Caco-2 (cell line): ENCODE data around the gene KREMEN1. TPM values are rescaled to one million over a fixed set of nuclear protein-coding genes. Genes with fewer than 3 reads are reported as not detected.

Experiments
- BruUV-seq: library from RNA; stranded (reverse); fragments of 400-500 nt; replicated peaks from 2 replicates; lab custom pipeline; 2021; lab: Mats Ljungman, UMichigan
- CTCF ChIA-PET: fragments of 300-600 bp; sonication (Branson Sonifier 250); formaldehyde crosslinking; loops from one replicate; lab custom pipeline; 2022; ENCODE audit warnings: antibody characterized with exemption; lab: Charles Lee
- POLR2A ChIA-PET: fragments of 300-600 bp; sonication (Branson Sonifier 250); formaldehyde crosslinking; loops from one replicate; lab custom pipeline; 2022; ENCODE audit warnings: antibody characterized with exemption; lab: Charles Lee
- DNase-seq, 2 experiments: peaks; one replicate each; pipeline versions ENCODE4 v3.0.0 to v3.0.0-alpha.2; 2020 to 2022
- H3K27me3 ChIP-seq: replicated peaks from 2 replicates; pipeline ENCODE4 v1.6.0; 2011; ENCODE audit warnings: low read length; ENCODE audit not compliant: control insufficient read depth, insufficient read depth
- H3K36me3 ChIP-seq: 2 replicates; pipeline ENCODE4 v1.5.1; 2011; ENCODE audit warnings: low read length; ENCODE audit not compliant: control insufficient read depth, insufficient read depth
- H3K4me1 ChIP-seq: fragments of 250-450 bp; sonication (Bioruptor Pico); 2 replicates; pipeline ENCODE4 v1.5.1; 2020; ENCODE audit warnings: mild to moderate bottlenecking
- H3K4me3 ChIP-seq: 2 replicates; pipeline ENCODE4 v1.5.1; 2011; ENCODE audit warnings: low read depth, mild to moderate bottlenecking, control low read depth, low read length
- H3K9me3 ChIP-seq: fragments of 250-450 bp; sonication (Bioruptor Pico); 2 replicates; pipeline ENCODE4 v1.5.1; 2020; ENCODE audit warnings: mild to moderate bottlenecking, moderate library complexity
- H3K27ac Mint-ChIP-seq: one replicate; pipeline ENCODE4 v1.8.0; 2022; ENCODE audit warnings: mixed read lengths; ENCODE audit not compliant: unreplicated experiment
- H3K27me3 Mint-ChIP-seq: one replicate; pipeline ENCODE4 v1.8.0; 2022; ENCODE audit warnings: mixed read lengths; ENCODE audit not compliant: insufficient read depth, unreplicated experiment
- H3K36me3 Mint-ChIP-seq: one replicate; pipeline ENCODE4 v1.8.0; 2022; ENCODE audit warnings: mild to moderate bottlenecking, mixed read lengths; ENCODE audit not compliant: insufficient read depth, unreplicated experiment
- H3K4me1 Mint-ChIP-seq: one replicate; pipeline ENCODE4 v1.8.0; 2022; ENCODE audit warnings: low read depth, mixed read lengths; ENCODE audit not compliant: unreplicated experiment
- H3K4me3 Mint-ChIP-seq: one replicate; pipeline ENCODE4 v1.8.0; 2022; ENCODE audit warnings: mild to moderate bottlenecking, moderate library complexity, mixed read lengths; ENCODE audit not compliant: unreplicated experiment
- H3K9me3 Mint-ChIP-seq: one replicate; pipeline ENCODE4 v1.8.0; 2022; ENCODE audit warnings: mixed read lengths; ENCODE audit not compliant: unreplicated experiment
- intact Hi-C: fragments of 100-400 bp; cut with micrococcal nuclease; formaldehyde crosslinking; loops from one replicate; pipeline ENCODE4 v1.10.0; 2022; ENCODE audit not compliant: unreplicated experiment
- total RNA-seq: library from RNA; stranded (reverse); gene quantifications from 2 replicates; pipeline ENCODE4 v1.2.3, GENCODE V29; 2022
- TF ChIP-seq, protein P1 (sequence below), 2 experiments: fragments of 200-600 bp in 1 of 2; IDR thresholded peaks; 1 replicate in 1 of 2; 2 replicates in 1 of 2; pipeline versions ENCODE4 v1.5.1 to v1.8.0; 2011 to 2022; ENCODE audit warnings: antibody characterized with exemption in 1 of 2, control low read depth in 1 of 2, inconsistent platforms in 1 of 2, low read depth in 1 of 2, low read length in 1 of 2, mild to moderate bottlenecking in 1 of 2, moderate library complexity in 1 of 2; ENCODE audit not compliant: insufficient read depth in 1 of 2, severe bottlenecking in 1 of 2, unreplicated experiment in 1 of 2

KREMEN1 gene
- total RNA-seq, 1 experiment from 2014 or later, result 29.7 TPM

DNA sequence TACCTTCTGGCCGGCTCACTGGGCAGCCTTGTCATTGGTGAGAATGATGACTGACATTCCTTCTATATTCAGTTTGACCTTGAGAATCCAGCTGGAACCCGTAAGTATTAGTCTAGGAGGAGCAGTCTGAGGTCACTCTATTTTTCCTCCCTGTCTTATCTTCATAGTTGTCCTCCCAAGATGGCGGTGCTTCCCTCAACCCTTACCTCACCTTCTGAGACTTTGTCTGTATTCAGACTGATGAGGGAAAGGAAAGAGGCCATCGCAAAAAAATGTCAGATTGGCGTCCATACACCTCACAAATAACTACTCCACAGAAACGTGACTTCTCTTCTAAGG, 6.0 kb downstream of the KREMEN1 start:
- Mint-ChIP-seq H3K36me3 (peaks cover 11% of the 10 kb centered on the region), H3K9me3 (no peaks in the 10 kb centered on the region), H3K4me1 (peaks cover 29% of the 10 kb centered on the region), H3K27ac (no peak overlapping the region), H3K4me3 (no peak overlapping the region), H3K27me3 (no peaks in the 10 kb centered on the region)
- Histone ChIP-seq H3K4me1 (peaks cover 32% of the 10 kb centered on the region), H3K36me3 (no peaks in the 10 kb centered on the region; the same call in 1 of the 2 replicates), H3K4me3 (no peak overlapping the region), H3K27me3 (no peaks in the 10 kb centered on the region), H3K9me3 (no peaks in the 10 kb centered on the region)
- POLR2A ChIA-PET, result no interaction called here
- no TSS peak for BruUV-seq
- TF ChIP-seq, protein P1, sequence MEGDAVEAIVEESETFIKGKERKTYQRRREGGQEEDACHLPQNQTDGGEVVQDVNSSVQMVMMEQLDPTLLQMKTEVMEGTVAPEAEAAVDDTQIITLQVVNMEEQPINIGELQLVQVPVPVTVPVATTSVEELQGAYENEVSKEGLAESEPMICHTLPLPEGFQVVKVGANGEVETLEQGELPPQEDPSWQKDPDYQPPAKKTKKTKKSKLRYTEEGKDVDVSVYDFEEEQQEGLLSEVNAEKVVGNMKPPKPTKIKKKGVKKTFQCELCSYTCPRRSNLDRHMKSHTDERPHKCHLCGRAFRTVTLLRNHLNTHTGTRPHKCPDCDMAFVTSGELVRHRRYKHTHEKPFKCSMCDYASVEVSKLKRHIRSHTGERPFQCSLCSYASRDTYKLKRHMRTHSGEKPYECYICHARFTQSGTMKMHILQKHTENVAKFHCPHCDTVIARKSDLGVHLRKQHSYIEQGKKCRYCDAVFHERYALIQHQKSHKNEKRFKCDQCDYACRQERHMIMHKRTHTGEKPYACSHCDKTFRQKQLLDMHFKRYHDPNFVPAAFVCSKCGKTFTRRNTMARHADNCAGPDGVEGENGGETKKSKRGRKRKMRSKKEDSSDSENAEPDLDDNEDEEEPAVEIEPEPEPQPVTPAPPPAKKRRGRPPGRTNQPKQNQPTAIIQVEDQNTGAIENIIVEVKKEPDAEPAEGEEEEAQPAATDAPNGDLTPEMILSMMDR (IDR thresholded peaks at IDR 0.05; ENCODE audit: insufficient read depth in 1 of 2, low read depth in 1 of 2, low read length in 1 of 2, severe bottlenecking in 1 of 2, unreplicated experiment in 1 of 2), result no peak
- DNase-seq, result no peak
- CTCF ChIA-PET, result no interaction called here
- intact Hi-C loops, result no loop called here

DNA sequence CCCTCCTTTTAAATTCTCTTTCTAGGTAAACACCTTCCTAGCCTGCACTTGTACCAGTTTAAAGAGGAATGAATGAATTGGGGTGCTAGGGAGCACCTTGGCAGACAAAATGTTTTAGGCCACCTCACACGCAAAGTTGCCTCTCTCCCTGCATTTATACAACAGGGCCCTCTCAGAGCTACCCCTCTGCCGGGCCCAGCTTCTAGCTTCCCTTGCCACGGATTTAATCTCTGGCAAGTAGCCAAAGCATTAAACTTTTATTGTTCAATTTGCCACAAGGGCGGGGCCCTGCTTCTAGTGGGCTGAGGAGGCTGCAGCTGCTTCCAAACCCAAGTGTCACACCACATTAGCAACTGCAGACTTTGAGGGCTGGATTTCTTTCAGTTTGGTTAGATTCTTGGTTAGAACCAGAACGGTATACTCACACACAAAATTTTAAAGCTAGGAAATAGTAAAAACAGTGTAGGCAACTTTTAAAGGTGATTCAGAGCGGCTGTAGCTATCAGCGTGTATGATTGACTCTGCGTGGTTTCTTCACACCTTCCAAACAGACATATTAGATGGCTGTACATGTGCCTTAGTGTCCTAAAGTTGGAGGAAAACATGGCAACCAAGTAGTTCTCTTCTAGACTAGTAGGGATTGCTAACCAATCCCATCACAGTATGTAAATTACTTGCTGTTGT, 6.5 kb downstream of the KREMEN1 start:
- Mint-ChIP-seq H3K27me3 (no peaks in the 10 kb centered on the region), H3K9me3 (no peaks in the 10 kb centered on the region), H3K27ac (no peak overlapping the region), H3K4me3 (no peak overlapping the region), H3K36me3 (peaks cover 7% of the 10 kb centered on the region), H3K4me1 (peaks cover 25% of the 10 kb centered on the region)
- no peaks in the 10 kb centered on the region for H3K27me3 ChIP-seq
- H3K36me3 ChIP-seq, result no peaks in the 10 kb centered on the region; the same call in 1 of the 2 replicates
- H3K4me3 ChIP-seq, result no peak overlapping the region
- POLR2A ChIA-PET, result no interaction called here
- CTCF ChIA-PET, result no interaction called here
- TF ChIP-seq, protein P1 (IDR thresholded peaks at IDR 0.05; ENCODE audit: insufficient read depth in 1 of 2, low read depth in 1 of 2, low read length in 1 of 2, severe bottlenecking in 1 of 2, unreplicated experiment in 1 of 2), result no peak
- H3K4me1 ChIP-seq, result peaks cover 28% of the 10 kb centered on the region
- H3K9me3 ChIP-seq, result no peaks in the 10 kb centered on the region
- no TSS peak for BruUV-seq
- no peak for DNase-seq
- intact Hi-C loops, result no loop called here

DNA sequence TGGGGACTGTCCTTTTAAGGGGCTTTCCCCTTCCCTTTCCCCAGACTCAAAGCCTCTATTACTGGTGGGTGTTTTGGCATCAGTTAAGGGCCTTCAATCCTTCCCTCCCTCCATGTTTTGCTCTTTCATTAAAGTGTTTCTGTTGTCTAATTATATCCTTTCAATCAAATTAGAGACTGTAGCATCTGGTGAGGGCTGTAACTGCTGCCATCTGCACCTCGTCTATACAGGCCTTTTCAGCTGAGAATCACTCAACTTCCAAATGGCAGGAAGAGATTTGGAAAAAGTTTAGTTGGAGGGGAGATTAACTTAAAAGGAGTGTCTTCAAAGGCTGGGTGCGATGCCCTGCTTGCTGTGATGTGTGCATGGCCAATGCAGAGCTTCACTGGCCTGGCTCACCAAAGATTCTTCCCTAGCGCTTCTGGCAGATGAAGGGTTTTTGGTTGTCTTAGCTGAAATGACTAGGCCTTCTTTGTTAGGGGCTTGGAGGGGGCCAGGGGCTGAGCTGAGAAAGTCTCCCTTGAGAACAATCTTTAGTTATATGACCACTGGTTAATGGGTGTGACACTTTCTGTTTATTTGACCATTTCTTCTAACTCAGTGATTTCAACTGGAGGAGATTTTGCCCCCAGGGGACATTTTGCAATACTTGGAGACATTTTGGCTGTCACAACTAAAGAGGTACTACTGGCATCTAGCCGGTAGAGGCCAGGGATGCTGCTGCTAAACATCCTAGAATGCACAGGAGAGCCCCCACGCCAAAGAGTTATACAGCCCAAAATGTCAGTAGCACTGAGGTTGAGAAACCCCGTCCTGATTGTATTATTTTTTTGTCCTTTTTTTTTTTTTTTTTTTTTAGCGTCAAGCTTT, 7.5 kb downstream of the KREMEN1 start:
- H3K27me3 Mint-ChIP-seq, result no peaks in the 10 kb centered on the region
- Histone ChIP-seq H3K36me3 (no peaks in the 10 kb centered on the region; the same call in 1 of the 2 replicates), H3K9me3 (no peaks in the 10 kb centered on the region), H3K27me3 (no peaks in the 10 kb centered on the region), H3K4me3 (no peak overlapping the region), H3K4me1 (peaks cover 18% of the 10 kb centered on the region)
- no peak overlapping the region for H3K27ac Mint-ChIP-seq
- ChIA-PET POLR2A (no interaction called here), CTCF (interaction anchor here (0.6 kb wide), 2 partner anchors 74 to 245 kb away, joined by 4 read pairs; no protein-coding TSS in a partner anchor)
- H3K36me3 Mint-ChIP-seq, result peaks cover 7% of the 10 kb centered on the region
- peak in 1 of 2 experiments; percentile 38 for DNase-seq
- TF ChIP-seq, protein P1 (IDR thresholded peaks at IDR 0.05; ENCODE audit: insufficient read depth in 1 of 2, low read depth in 1 of 2, low read length in 1 of 2, severe bottlenecking in 1 of 2, unreplicated experiment in 1 of 2), result no peak
- BruUV-seq, result no TSS peak
- H3K4me1 Mint-ChIP-seq, result peaks cover 16% of the 10 kb centered on the region
- no peak overlapping the region for H3K4me3 Mint-ChIP-seq
- intact Hi-C loops, result no loop called here
- no peaks in the 10 kb centered on the region for H3K9me3 Mint-ChIP-seq
